ENCODE results near the gene ASXL2. TPM values are rescaled to one million over a fixed set of nuclear protein-coding genes. Genes with fewer than 3 reads are reported as not detected.
"Not testable (repeated sequence)": the region's sequence is repeated elsewhere in the genome, so short reads cannot be mapped to it uniquely, and the experiment has no call there.

The ASXL2 gene
- total RNA-seq, 8 experiments from 2014 or later: 3.3 to 24.0 (median 8.2) TPM

- peaks cover 6 to 11% of the 10 kb centered on the region in 2 donors for H3K4me1 ChIP-seq (replicated peaks in 1 of 2)
- peak overlapping the region; percentile 39 to 80 (median 66) for H3K4me3 ChIP-seq
- in situ Hi-C loops (cut with MboI; ENCODE audit: low pct_unique_long_range_greater_than_20kb in 2 of 9, low sequenced_read_pairs in 9 of 9, unreplicated experiment in 9 of 9): no loop called here
- ATAC-seq (replicated peaks in 6 of 8): peak in 1 of 8 experiments; percentile 1
- WGBS, 10 experiments: 55 to 100% (median 90%) methylated on average over 1 to 5 of the region's 5 CpGs
- peak overlapping the region; percentile 57 to 79 for H3K27ac ChIP-seq
Observed at GRCh38 chr2:25879133-25879730, 945 bp upstream of the ASXL2 start.

GRCh38 chr2:25877431-25878360 lies 591 bp downstream of the ASXL2 start:
- peak; percentile 37 to 67 (median 47) for ATAC-seq (replicated peaks in 6 of 8)
- H3K4me1 ChIP-seq (replicated peaks in 1 of 2): peaks cover 6 to 11% of the 10 kb centered on the region in 2 donors
- H3K27ac ChIP-seq: peak overlapping the region; percentile 70 to 86
- WGBS, 10 experiments: 0 to 10% (median 0%) methylated on average over 3 to 16 of the region's 64 CpGs; no CpG with 5 or more reads in 1 of the 10 experiments
- in situ Hi-C loops (cut with MboI; ENCODE audit: low pct_unique_long_range_greater_than_20kb in 2 of 9, low sequenced_read_pairs in 9 of 9, unreplicated experiment in 9 of 9): no loop called here
- peak overlapping the region; percentile 57 to 80 (median 67) for H3K4me3 ChIP-seq

GRCh38 chr2:25872134-25872533 lies 6.2 kb downstream of the ASXL2 start:
- Histone ChIP-seq H3K27ac (no peak overlapping the region), H3K4me1 (replicated peaks in 1 of 2) (peaks cover 3 to 8% of the 10 kb centered on the region in 2 donors), H3K4me3 (no peak overlapping the region)
- 94 to 100% (median 100%) methylated on average over 1 to 5 of the region's 5 CpGs; no CpG with 5 or more reads in 1 of the 10 experiments for WGBS, 10 experiments
- no peak for ATAC-seq (replicated peaks in 6 of 8)
- in situ Hi-C loops (cut with MboI; ENCODE audit: low pct_unique_long_range_greater_than_20kb in 2 of 9, low sequenced_read_pairs in 9 of 9, unreplicated experiment in 9 of 9): no loop called here

GRCh38 chr2:25867396-25868003 lies 10.8 kb downstream of the ASXL2 start:
- no peak overlapping the region for H3K4me3 ChIP-seq
- no peaks in the 10 kb centered on the region for H3K4me1 ChIP-seq (replicated peaks in 1 of 2)
- WGBS, 10 experiments: 35 to 94% (median 77%) methylated on average over 3 to 5 of the region's 5 CpGs
- no peak overlapping the region for H3K27ac ChIP-seq
- no peak for ATAC-seq (replicated peaks in 6 of 8)
- in situ Hi-C loops (cut with MboI; ENCODE audit: low pct_unique_long_range_greater_than_20kb in 2 of 9, low sequenced_read_pairs in 9 of 9, unreplicated experiment in 9 of 9): no loop called here

GRCh38 chr2:25856377-25856776 lies 21.9 kb downstream of the ASXL2 start:
- ATAC-seq (replicated peaks in 6 of 8): no peak
- Histone ChIP-seq H3K4me3 (no peak overlapping the region), H3K27ac (no peak overlapping the region), H3K4me1 (replicated peaks in 1 of 2) (no peaks in the 10 kb centered on the region)
- in situ Hi-C loops (cut with MboI; ENCODE audit: low pct_unique_long_range_greater_than_20kb in 2 of 9, low sequenced_read_pairs in 9 of 9, unreplicated experiment in 9 of 9): no loop called here
- WGBS, 10 experiments: 83 to 100% (median 100%) methylated on average over 1 to 7 of the region's 9 CpGs; no CpG with 5 or more reads in 5 of the 10 experiments

- 60 to 100% (median 93%) methylated on average over 1 to 2 of the region's 3 CpGs; no CpG with 5 or more reads in 4 of the 10 experiments for WGBS, 10 experiments
- H3K4me3 ChIP-seq: no peak overlapping the region
- in situ Hi-C loops (cut with MboI; ENCODE audit: low pct_unique_long_range_greater_than_20kb in 2 of 9, low sequenced_read_pairs in 9 of 9, unreplicated experiment in 9 of 9): no loop called here
- no peaks in the 10 kb centered on the region for H3K4me1 ChIP-seq (replicated peaks in 1 of 2)
- no peak overlapping the region for H3K27ac ChIP-seq
- ATAC-seq (replicated peaks in 6 of 8): no peak
Observed at GRCh38 chr2:25855065-25855464, 23.2 kb downstream of the ASXL2 start.

- in situ Hi-C loops (cut with MboI; ENCODE audit: low pct_unique_long_range_greater_than_20kb in 2 of 9, low sequenced_read_pairs in 9 of 9, unreplicated experiment in 9 of 9): no loop called here
- WGBS, 10 experiments: 72 to 100% (median 96%) methylated on average over 1 to 2 of the region's 2 CpGs; no CpG with 5 or more reads in 6 of the 10 experiments
- no peak overlapping the region for H3K4me3 ChIP-seq
Observed at GRCh38 chr2:25854613-25855012, 23.7 kb downstream of the ASXL2 start.

GRCh38 chr2:25853038-25853638 lies 25.1 kb downstream of the ASXL2 start:
- WGBS, 10 experiments: 60 to 100% (median 91%) methylated on average over 1 to 5 of the region's 5 CpGs
- Histone ChIP-seq H3K4me3 (no peak overlapping the region), H3K4me1 (replicated peaks in 1 of 2) (no peaks in the 10 kb centered on the region), H3K27ac (no peak overlapping the region)
- ATAC-seq (replicated peaks in 6 of 8): no peak
- in situ Hi-C loops (cut with MboI; ENCODE audit: low pct_unique_long_range_greater_than_20kb in 2 of 9, low sequenced_read_pairs in 9 of 9, unreplicated experiment in 9 of 9): no loop called here

More at GRCh38 chr2:25854613-25855012, 23.7 kb downstream of the ASXL2 start:
- Histone ChIP-seq H3K27ac (no peak overlapping the region), H3K4me1 (replicated peaks in 1 of 2) (no peaks in the 10 kb centered on the region)
- peak in 1 of 8 experiments; percentile 37 for ATAC-seq (replicated peaks in 6 of 8)

GRCh38 chr2:25851740-25852503 lies 26.4 kb downstream of the ASXL2 start:
- ATAC-seq (replicated peaks in 6 of 8): peak in 5 of 8 experiments; percentile 45 to 99 (median 98)
- in situ Hi-C loops (cut with MboI; ENCODE audit: low pct_unique_long_range_greater_than_20kb in 2 of 9, low sequenced_read_pairs in 9 of 9, unreplicated experiment in 9 of 9): no loop called here
- 0 to 53% (median 25%) methylated on average over 2 to 9 of the region's 11 CpGs for WGBS, 10 experiments
- Histone ChIP-seq H3K4me1 (replicated peaks in 1 of 2) (no peaks in the 10 kb centered on the region), H3K27ac (no peak overlapping the region), H3K4me3 (no peak overlapping the region)

GRCh38 chr2:25850400-25850799 lies 27.9 kb downstream of the ASXL2 start:
- H3K4me1 ChIP-seq (replicated peaks in 1 of 2); H3K27ac ChIP-seq; H3K4me3 ChIP-seq; ATAC-seq (replicated peaks in 6 of 8); in situ Hi-C loops (cut with MboI; ENCODE audit: low pct_unique_long_range_greater_than_20kb in 2 of 9, low sequenced_read_pairs in 9 of 9, unreplicated experiment in 9 of 9): not testable (repeated sequence)
- WGBS, 10 experiments: 50 to 100% (median 100%) methylated on average over 1 to 2 of the region's 4 CpGs; no CpG with 5 or more reads in 5 of the 10 experiments

- WGBS, 10 experiments: 90 to 100% (median 93%) methylated on average over 2 to 7 of the region's 7 CpGs; no CpG with 5 or more reads in 5 of the 10 experiments
- H3K27ac ChIP-seq; in situ Hi-C loops (cut with MboI; ENCODE audit: low pct_unique_long_range_greater_than_20kb in 2 of 9, low sequenced_read_pairs in 9 of 9, unreplicated experiment in 9 of 9); ATAC-seq (replicated peaks in 6 of 8); H3K4me1 ChIP-seq (replicated peaks in 1 of 2); H3K4me3 ChIP-seq: not testable (repeated sequence)
Observed at GRCh38 chr2:25849350-25849749, 28.9 kb downstream of the ASXL2 start.

- Histone ChIP-seq H3K4me3 (no peak overlapping the region), H3K27ac (no peak overlapping the region), H3K4me1 (replicated peaks in 1 of 2) (no peaks in the 10 kb centered on the region)
- ATAC-seq (replicated peaks in 6 of 8): no peak
- in situ Hi-C loops (cut with MboI; ENCODE audit: low pct_unique_long_range_greater_than_20kb in 2 of 9, low sequenced_read_pairs in 9 of 9, unreplicated experiment in 9 of 9): no loop called here
- 59 to 100% (median 89%) methylated on average over 1 to 4 of the region's 7 CpGs; no CpG with 5 or more reads in 3 of the 10 experiments for WGBS, 10 experiments
Observed at GRCh38 chr2:25845843-25846505, 32.3 kb downstream of the ASXL2 start.
